ENCODE data around the gene PPP4R2.

The PPP4R2 gene

GRCh38 chr3:72995337-72995736 lies 1.3 kb upstream of the PPP4R2 start:
- TF ChIP-seq GATA3 (IDR thresholded peaks at IDR 0.05; ENCODE audit: low read depth, low read length) (no peak), GATA2 (IDR thresholded peaks at IDR 0.05; ENCODE audit: low read depth, low read length) (no peak)

GRCh38 chr3:72996121-72996472 lies 514 bp upstream of the PPP4R2 start:
- TF ChIP-seq GATA3 (IDR thresholded peaks at IDR 0.05; ENCODE audit: low read depth, low read length) (no peak), GATA2 (IDR thresholded peaks at IDR 0.05; ENCODE audit: low read depth, low read length) (no peak)

- TF ChIP-seq GATA2 (IDR thresholded peaks at IDR 0.05; ENCODE audit: low read depth, low read length), result no peak
- TF ChIP-seq GATA3 (IDR thresholded peaks at IDR 0.05; ENCODE audit: low read depth, low read length), result no peak
These were observed 880 bp downstream of the PPP4R2 start for GRCh38 chr3:72997421-72997961.

- TF ChIP-seq GATA2 (IDR thresholded peaks at IDR 0.05; ENCODE audit: low read depth, low read length) (no peak), GATA3 (IDR thresholded peaks at IDR 0.05; ENCODE audit: low read depth, low read length) (no peak)
These were observed 1.9 kb downstream of the PPP4R2 start for GRCh38 chr3:72998466-72998865.

GRCh38 chr3:72999951-73000350 lies 3.3 kb downstream of the PPP4R2 start:
- TF ChIP-seq GATA2 (IDR thresholded peaks at IDR 0.05; ENCODE audit: low read depth, low read length) (no peak), GATA3 (IDR thresholded peaks at IDR 0.05; ENCODE audit: low read depth, low read length) (no peak)

- TF ChIP-seq GATA3 (IDR thresholded peaks at IDR 0.05; ENCODE audit: low read depth, low read length) (no peak), GATA2 (IDR thresholded peaks at IDR 0.05; ENCODE audit: low read depth, low read length) (no peak)
These were observed 7.7 kb downstream of the PPP4R2 start for GRCh38 chr3:73004316-73004715.

GRCh38 chr3:73007992-73008712 lies 11.5 kb downstream of the PPP4R2 start:
- TF ChIP-seq GATA3 (IDR thresholded peaks at IDR 0.05; ENCODE audit: low read depth, low read length), result no peak
- no peak for TF ChIP-seq GATA2 (IDR thresholded peaks at IDR 0.05; ENCODE audit: low read depth, low read length)

- TF ChIP-seq GATA2 (IDR thresholded peaks at IDR 0.05; ENCODE audit: low read depth, low read length) (no peak), GATA3 (IDR thresholded peaks at IDR 0.05; ENCODE audit: low read depth, low read length) (no peak)
These were observed 12.4 kb downstream of the PPP4R2 start for GRCh38 chr3:73009008-73009407.

GRCh38 chr3:73009750-73010149 lies 13.1 kb downstream of the PPP4R2 start:
- no peak for TF ChIP-seq GATA2 (IDR thresholded peaks at IDR 0.05; ENCODE audit: low read depth, low read length)
- TF ChIP-seq GATA3 (IDR thresholded peaks at IDR 0.05; ENCODE audit: low read depth, low read length), result no peak

GRCh38 chr3:73010158-73010557 lies 13.5 kb downstream of the PPP4R2 start:
- no peak for TF ChIP-seq GATA2 (IDR thresholded peaks at IDR 0.05; ENCODE audit: low read depth, low read length)
- TF ChIP-seq GATA3 (IDR thresholded peaks at IDR 0.05; ENCODE audit: low read depth, low read length), result no peak

GRCh38 chr3:73018298-73018697 lies 21.7 kb downstream of the PPP4R2 start:
- TF ChIP-seq GATA2 (IDR thresholded peaks at IDR 0.05; ENCODE audit: low read depth, low read length) (no peak), GATA3 (IDR thresholded peaks at IDR 0.05; ENCODE audit: low read depth, low read length) (no peak)

- TF ChIP-seq GATA2 (IDR thresholded peaks at IDR 0.05; ENCODE audit: low read depth, low read length), result no peak
- no peak for TF ChIP-seq GATA3 (IDR thresholded peaks at IDR 0.05; ENCODE audit: low read depth, low read length)
These were observed 22.3 kb downstream of the PPP4R2 start for GRCh38 chr3:73018790-73019441.

GRCh38 chr3:73021301-73021835 lies 24.8 kb downstream of the PPP4R2 start:
- TF ChIP-seq GATA2 (IDR thresholded peaks at IDR 0.05; ENCODE audit: low read depth, low read length) (no peak), GATA3 (IDR thresholded peaks at IDR 0.05; ENCODE audit: low read depth, low read length) (no peak)

- no peak for TF ChIP-seq GATA2 (IDR thresholded peaks at IDR 0.05; ENCODE audit: low read depth, low read length)
- no peak for TF ChIP-seq GATA3 (IDR thresholded peaks at IDR 0.05; ENCODE audit: low read depth, low read length)
These were observed 28.2 kb downstream of the PPP4R2 start for GRCh38 chr3:73024836-73025235.

Data from SH-SY5Y (cell line).